GM04503 (cell line): ENCODE results near the gene PGAP2.
"Not testable (repeated sequence)": the region's sequence is repeated elsewhere in the genome, so short reads cannot be mapped to it uniquely, and the experiment has no call there.

Experiments
- DNase-seq: peaks from one replicate; pipeline ENCODE4 v3.0.0-alpha.2; 2012; ENCODE audit warnings: low read depth

The PGAP2 gene

DNA sequence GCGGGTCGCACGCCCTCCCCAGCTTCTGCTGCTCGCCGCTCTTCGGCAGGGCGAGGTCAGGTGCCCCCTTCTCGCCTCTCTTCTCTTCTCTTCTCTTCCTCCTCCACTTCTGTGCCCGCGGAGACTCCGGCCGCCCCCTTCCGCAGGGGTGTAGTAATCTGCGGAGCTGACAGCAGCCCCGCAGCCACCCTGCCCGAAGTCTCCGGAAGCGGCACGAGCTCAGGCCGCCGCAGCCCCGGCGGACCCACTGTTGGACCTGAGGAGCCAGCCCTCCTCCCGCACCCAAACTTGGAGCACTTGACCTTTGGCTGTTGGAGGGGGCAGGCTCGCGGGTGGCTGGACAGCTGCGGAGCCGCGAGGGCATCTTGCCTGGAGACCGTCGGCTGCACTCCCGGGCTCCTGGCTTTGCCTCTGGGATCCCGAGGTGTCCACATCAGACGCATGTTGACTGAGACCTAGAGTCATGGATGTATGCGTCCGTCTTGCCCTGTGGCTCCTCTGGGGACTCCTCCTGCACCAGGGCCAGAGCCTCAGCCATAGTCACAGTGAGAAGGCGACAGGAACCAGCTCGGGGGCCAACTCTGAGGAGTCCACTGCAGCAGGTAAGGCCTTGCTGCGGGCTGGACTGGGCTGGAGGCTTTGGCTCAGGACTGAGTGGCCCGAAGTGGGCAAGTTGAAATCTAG lies 47.6 kb downstream of the PGAP2 start:
- no peak for DNase-seq

DNA sequence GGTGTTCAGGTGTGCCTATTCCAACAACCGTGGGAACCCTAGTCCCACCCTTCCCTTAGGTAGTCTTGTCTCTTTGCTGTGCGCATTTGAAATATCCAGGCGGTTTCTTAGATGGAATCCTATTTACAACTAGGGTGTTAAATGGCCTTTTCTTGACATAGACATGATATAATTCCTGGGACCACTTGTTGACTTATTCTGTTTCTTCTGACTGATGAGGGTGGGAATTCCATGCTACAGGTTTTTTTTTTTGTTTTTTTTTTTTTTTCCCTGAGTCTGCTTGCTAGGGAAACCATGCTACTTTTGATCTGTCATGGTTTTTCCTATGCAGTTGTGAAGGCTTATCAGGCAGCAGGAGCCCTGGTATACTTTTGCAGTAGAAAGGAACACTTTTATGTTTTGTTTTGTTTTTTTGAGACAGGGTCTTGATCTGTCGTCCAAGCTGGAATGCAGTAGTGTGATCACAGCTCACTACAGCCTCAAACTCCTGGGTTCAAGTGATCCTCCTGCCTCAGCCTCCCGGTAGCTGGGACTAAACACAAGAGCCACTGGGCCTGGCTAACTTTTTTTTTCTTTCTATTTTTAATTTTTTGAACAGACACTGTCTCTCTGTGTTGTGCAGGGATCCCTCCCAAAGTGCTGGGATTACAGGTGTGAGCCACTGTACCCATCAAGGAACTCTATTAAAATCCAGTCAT lies 48.6 kb downstream of the PGAP2 start:
- no peak for DNase-seq

GRCh38 chr11:3857628-3858027 lies 49.3 kb downstream of the PGAP2 start:
- DNase-seq = no peak

GRCh38 chr11:3859373-3859881 lies 51.1 kb downstream of the PGAP2 start:
- no peak for DNase-seq

- DNase-seq = no peak
Observed at GRCh38 chr11:3860375-3860774, 52.0 kb downstream of the PGAP2 start.

- not testable (repeated sequence) for DNase-seq
Observed at GRCh38 chr11:3860898-3861393, 52.6 kb downstream of the PGAP2 start.

- no peak for DNase-seq
Observed at GRCh38 chr11:3861683-3862082, 53.3 kb downstream of the PGAP2 start.

DNA sequence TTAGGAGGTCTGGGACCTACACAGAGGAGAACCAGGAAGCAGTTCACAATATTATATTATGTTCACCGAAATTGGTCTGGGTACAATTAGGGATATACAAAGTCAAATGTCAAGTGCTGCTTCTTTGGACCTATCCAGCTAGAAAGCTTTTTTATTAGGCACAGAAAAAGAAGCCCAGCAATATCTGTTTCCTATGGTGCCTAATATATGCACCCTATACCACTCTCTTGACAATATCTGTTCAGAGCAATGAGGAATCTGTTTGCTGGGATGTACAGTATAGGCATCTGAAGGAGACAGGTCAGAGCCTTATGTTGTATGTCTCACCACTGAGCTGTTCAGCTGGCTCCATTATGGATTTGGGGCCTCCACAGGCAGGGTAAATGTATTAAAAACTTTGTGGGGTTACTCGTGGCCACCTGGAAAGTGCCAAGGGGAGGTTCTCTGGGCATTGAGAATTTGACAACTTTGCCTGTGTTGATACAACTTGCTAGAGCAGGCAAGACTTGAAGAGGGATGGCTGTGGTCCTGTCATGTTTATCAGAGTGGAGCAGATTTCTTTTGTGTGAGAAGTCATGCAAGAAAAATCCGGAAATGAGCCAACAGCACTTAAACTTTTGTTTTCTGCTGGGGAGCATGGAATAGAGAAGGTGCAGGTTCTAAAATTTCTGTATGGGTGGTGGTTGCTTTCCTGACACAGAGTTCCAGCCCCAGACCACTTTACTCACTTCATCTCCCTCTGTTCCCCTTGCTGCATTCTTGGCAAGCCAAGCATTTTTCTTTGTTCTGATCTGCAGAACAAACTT lies 57.2 kb downstream of the PGAP2 start:
- no peak for DNase-seq

GRCh38 chr11:3866206-3866605 lies 57.8 kb downstream of the PGAP2 start:
- no peak for DNase-seq

DNA sequence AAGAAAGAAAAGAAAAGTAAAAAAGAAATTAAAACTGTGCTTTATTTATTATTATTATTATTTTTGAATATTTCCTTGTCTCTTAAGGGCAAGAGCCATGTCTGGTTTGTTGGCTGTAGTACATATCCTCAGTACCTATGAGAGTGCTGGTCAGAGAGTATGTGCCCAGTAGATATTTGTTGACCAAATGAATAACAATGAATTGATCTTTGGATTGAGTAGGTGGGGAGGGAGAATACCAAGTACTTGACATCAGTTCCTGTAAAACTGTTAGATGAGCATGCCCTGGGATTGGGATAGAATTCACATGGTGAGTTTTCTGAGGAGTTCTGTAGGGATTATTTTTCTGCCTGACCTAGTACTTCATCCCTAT lies 58.5 kb downstream of the PGAP2 start:
- no peak for DNase-seq

GRCh38 chr11:3867209-3868091 lies 59.1 kb downstream of the PGAP2 start:
- DNase-seq = no peak

GRCh38 chr11:3873712-3874349 lies 65.5 kb downstream of the PGAP2 start:
- DNase-seq = no peak
